ENCODE data around the gene APOBEC3F.
A peak's percentile ranks its signal among the peaks of the same experiment; 100 is the strongest.
"Not testable (repeated sequence)": the region's sequence is repeated elsewhere in the genome, so short reads cannot be mapped to it uniquely, and the experiment has no call there.

APOBEC3F gene

DNA sequence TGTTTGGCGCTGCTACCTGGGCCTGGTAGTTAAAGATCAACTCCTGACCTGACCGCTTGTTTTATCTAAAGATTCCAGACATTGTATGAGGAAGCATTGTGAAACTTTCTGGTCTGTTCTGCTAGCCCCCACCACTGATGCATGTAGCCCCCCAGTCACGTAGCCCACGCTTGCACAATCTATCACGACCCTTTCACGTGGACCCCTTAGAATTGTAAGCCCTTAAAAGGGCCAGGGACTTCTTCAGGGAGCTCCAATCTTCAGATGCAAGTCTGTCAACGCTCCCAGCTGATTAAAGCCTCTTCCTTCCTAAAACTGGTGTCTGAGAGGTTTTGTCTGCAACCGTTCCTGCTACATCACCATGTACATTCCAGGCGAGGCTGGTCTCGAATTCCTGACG is 15.0 kb downstream of the APOBEC3F start:
- no peak overlapping the region for H3K4me3 ChIP-seq
- TF ChIP-seq Cebpa-rat (IDR thresholded peaks at IDR 0.05) = no peak

GRCh38 chr22:39061290-39061689 is 20.6 kb downstream of the APOBEC3F start:
- not testable (repeated sequence) for H3K4me3 ChIP-seq, H4K20me1 ChIP-seq, H3K4me2 ChIP-seq, H3K27ac ChIP-seq, H3K27me3 ChIP-seq, H3K36me3 ChIP-seq, H3K9ac ChIP-seq
- Histone ChIP-seq H3K4me1 (peaks cover 28% of the 10 kb centered on the region), H3K9me3 (peaks cover 20% of the 10 kb centered on the region)

More for the DNA sequence above, 15.0 kb downstream of the APOBEC3F start:
- no peak overlapping the region for H3K27ac ChIP-seq
- H4K20me1 ChIP-seq = no peaks in the 10 kb centered on the region
- H3K27me3 ChIP-seq = no peaks in the 10 kb centered on the region
- peaks cover 37% of the 10 kb centered on the region for H3K9me3 ChIP-seq
- peaks cover 9% of the 10 kb centered on the region; the same call in 1 of the 2 replicates for H3K36me3 ChIP-seq
- no peaks in the 10 kb centered on the region for H3K4me1 ChIP-seq
- H3K4me2 ChIP-seq = no peak overlapping the region
- H3K9ac ChIP-seq = no peak overlapping the region

- H3K4me3 ChIP-seq, H3K27me3 ChIP-seq, H4K20me1 ChIP-seq, H3K36me3 ChIP-seq, H3K4me2 ChIP-seq, H3K9ac ChIP-seq, H3K27ac ChIP-seq: not testable (repeated sequence)
- H3K4me1 ChIP-seq = peaks cover 35% of the 10 kb centered on the region
- peaks cover 15% of the 10 kb centered on the region for H3K9me3 ChIP-seq
Observed at GRCh38 chr22:39061951-39062350, 21.3 kb downstream of the APOBEC3F start.

- Histone ChIP-seq H3K4me2 (peak overlapping the region; percentile 77; the same call in 1 of the 2 replicates), H3K4me1 (peaks cover 47% of the 10 kb centered on the region)
- H3K9ac ChIP-seq, H4K20me1 ChIP-seq, H3K9me3 ChIP-seq, H3K36me3 ChIP-seq, H3K4me3 ChIP-seq, H3K27me3 ChIP-seq, H3K27ac ChIP-seq: not testable (repeated sequence)
Observed at GRCh38 chr22:39063904-39064303, 23.2 kb downstream of the APOBEC3F start.

DNA sequence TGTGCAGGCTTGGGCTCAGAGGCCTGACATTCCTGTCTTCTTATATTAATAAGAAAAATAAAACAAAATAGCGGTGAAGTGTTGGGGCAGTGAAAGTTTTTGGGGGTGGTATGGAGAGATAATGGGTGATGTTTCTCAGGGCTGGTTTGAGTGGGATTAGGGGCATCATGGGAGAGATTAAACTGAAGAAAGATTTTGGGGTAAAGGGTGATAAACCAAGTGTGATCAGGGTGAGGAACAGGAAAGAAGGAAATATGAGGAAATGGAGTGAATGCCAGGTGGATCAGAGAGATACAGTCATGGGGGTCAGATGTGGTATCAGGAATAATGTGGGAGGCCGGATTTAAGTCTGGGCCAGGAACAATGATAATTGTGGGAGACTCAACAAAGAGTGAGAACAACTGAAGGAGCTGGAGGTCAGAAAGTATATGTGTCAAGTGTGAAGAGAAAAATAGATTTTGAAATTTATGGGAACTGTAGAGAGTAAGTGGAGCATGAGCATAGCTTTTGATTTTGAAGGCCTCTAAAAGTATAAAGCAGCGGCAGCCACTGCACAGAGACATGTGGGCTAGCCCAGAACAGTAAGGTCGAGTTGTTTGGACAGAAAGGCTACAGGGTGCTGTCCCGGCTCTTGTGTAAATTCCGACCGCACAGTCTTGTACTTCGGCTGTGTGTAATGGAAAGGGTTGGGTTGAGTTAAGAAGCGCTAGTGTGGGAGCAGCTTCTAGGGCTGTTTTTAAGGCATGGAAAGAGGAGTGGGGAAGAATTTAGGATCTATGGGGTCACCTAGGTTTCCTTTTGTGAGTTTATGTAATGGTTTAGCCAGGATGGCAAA is 26.0 kb downstream of the APOBEC3F start:
- Histone ChIP-seq H3K4me2 (peak overlapping the region; percentile 77), H3K4me1 (peaks cover 47% of the 10 kb centered on the region), H3K27ac (peak overlapping the region; percentile 73), H3K9ac (peak overlapping the region; percentile 28; the same call in 1 of the 2 replicates), H3K4me3 (peak overlapping the region; percentile 14; the same call in 1 of the 2 replicates)
- H3K9me3 ChIP-seq, H4K20me1 ChIP-seq, H3K27me3 ChIP-seq, H3K36me3 ChIP-seq: not testable (repeated sequence)

GRCh38 chr22:39068033-39068785 is 27.5 kb downstream of the APOBEC3F start:
- no peak for TF ChIP-seq Cebpa-rat (IDR thresholded peaks at IDR 0.05)
- H3K4me2 ChIP-seq = no peak overlapping the region
- H3K27me3 ChIP-seq = no peaks in the 10 kb centered on the region
- H3K4me3 ChIP-seq = no peak overlapping the region
- no peaks in the 10 kb centered on the region for H4K20me1 ChIP-seq
- no peak overlapping the region for H3K9ac ChIP-seq
- peaks cover 57% of the 10 kb centered on the region for H3K4me1 ChIP-seq
- no peaks in the 10 kb centered on the region for H3K36me3 ChIP-seq
- H3K27ac ChIP-seq = no peak overlapping the region
- no peaks in the 10 kb centered on the region for H3K9me3 ChIP-seq

- Histone ChIP-seq H3K4me3 (no peak overlapping the region), H3K27me3 (no peaks in the 10 kb centered on the region), H3K27ac (no peak overlapping the region), H3K36me3 (no peaks in the 10 kb centered on the region), H3K9me3 (no peaks in the 10 kb centered on the region), H4K20me1 (no peaks in the 10 kb centered on the region), H3K4me1 (peaks cover 48% of the 10 kb centered on the region), H3K4me2 (no peak overlapping the region), H3K9ac (no peak overlapping the region)
- no peak for TF ChIP-seq Cebpa-rat (IDR thresholded peaks at IDR 0.05)
Observed at GRCh38 chr22:39070186-39070585, 29.5 kb downstream of the APOBEC3F start.

GRCh38 chr22:39072581-39072981 is 31.9 kb downstream of the APOBEC3F start:
- H3K9ac ChIP-seq, H4K20me1 ChIP-seq, H3K9me3 ChIP-seq, H3K27me3 ChIP-seq, H3K4me3 ChIP-seq, H3K36me3 ChIP-seq, H3K27ac ChIP-seq: not testable (repeated sequence)
- Histone ChIP-seq H3K4me1 (peaks cover 27% of the 10 kb centered on the region), H3K4me2 (peak overlapping the region; percentile 47)

GRCh38 chr22:39073981-39074380 is 33.3 kb downstream of the APOBEC3F start:
- Histone ChIP-seq H3K4me3 (no peak overlapping the region), H3K27ac (no peak overlapping the region), H3K9ac (no peak overlapping the region), H4K20me1 (no peaks in the 10 kb centered on the region), H3K36me3 (no peaks in the 10 kb centered on the region), H3K4me2 (peak overlapping the region; percentile 47; the same call in 1 of the 2 replicates), H3K4me1 (peaks cover 30% of the 10 kb centered on the region), H3K27me3 (no peaks in the 10 kb centered on the region), H3K9me3 (no peaks in the 10 kb centered on the region)
- TF ChIP-seq Cebpa-rat (IDR thresholded peaks at IDR 0.05) = no peak

GRCh38 chr22:39076155-39077025 is 35.7 kb downstream of the APOBEC3F start:
- not testable (repeated sequence) for H3K9ac ChIP-seq
- H3K4me3 ChIP-seq = peak overlapping the region; percentile 71; the same call in 1 of the 2 replicates

DNA sequence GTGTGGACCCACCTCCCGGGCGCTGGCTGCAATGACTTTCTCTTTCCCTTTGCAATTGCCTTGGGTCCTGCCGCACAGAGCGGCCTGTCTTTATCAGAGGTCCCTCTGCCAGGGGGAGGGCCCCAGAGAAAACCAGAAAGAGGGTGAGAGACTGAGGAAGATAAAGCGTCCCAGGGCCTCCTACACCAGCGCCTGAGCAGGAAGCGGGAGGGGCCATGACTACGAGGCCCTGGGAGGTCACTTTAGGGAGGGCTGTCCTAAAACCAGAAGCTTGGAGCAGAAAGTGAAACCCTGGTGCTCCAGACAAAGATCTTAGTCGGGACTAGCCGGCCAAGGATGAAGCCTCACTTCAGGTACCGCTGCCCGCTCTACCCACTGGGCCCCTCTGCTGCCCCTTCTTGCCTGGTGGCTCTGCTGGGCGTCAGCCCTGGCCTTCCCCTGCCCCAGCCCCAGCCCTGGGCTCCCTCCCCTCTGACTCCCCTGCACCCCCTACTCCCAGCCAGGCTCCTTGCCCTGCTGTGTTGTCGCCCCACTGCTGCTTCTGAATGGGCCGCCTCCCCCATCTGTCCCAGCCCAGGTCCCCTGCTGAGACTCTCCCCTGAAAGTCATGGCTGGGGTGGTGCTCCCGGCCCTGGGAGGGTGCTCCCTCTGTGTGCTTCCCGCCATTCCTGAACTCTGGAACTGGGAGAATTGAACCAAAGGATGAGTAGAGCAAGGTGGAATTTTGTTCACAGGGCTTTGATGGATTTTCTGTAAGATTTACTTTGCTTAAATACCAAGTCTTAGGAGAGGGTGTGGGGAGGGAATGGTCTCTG is 36.6 kb downstream of the APOBEC3F start, which contains the start of gene APOBEC3G:
Gene APOBEC3G, plus strand, starts transcription at position 250 of the 815 bp plus-strand sequence. Its CDS starts 87 bp downstream, at position 337.
- H4K20me1 ChIP-seq, H3K9me3 ChIP-seq, H3K27me3 ChIP-seq: not testable (repeated sequence)
- H3K4me3 ChIP-seq = peak within 1 kb of the TSS; percentile 71
- peak within 1 kb of the TSS; percentile 97 for H3K4me2 ChIP-seq
- peaks cover 42% of the 10 kb centered on the region for H3K4me1 ChIP-seq
- peak within 1 kb of the TSS; percentile 82 for H3K9ac ChIP-seq
- peak within 1 kb of the TSS; percentile 83 for H3K27ac ChIP-seq
- H3K36me3 ChIP-seq = peaks cover 22% of the 10 kb centered on the region; the same call in 1 of the 2 replicates

More at GRCh38 chr22:39076155-39077025, 35.7 kb downstream of the APOBEC3F start:
- not testable (repeated sequence) for H3K27ac ChIP-seq, H3K27me3 ChIP-seq, H4K20me1 ChIP-seq, H3K9me3 ChIP-seq
- H3K4me1 ChIP-seq = peaks cover 35% of the 10 kb centered on the region
- peak overlapping the region; percentile 68 for H3K4me2 ChIP-seq
- H3K36me3 ChIP-seq = peaks cover 14% of the 10 kb centered on the region; the same call in 1 of the 2 replicates

DNA sequence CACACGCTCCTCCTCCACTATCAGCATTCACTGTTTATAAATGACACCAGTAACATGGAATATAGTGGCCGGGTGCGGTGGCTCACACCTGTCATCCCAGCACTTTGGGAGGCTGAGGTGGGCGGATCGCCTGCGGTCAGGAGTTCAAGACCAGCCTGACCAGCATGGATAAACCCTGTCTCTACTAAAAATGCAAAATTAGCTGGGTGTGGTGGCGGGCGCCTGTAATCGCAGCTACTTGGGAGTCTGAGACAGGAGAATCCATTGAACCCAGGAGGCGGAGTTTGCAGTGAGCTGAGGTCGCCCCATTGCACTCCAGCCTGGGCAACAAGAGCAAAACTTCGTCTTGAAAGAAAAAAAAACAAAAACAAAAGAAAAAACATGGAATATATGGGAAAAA is 37.2 kb downstream of the APOBEC3F start:
- H3K4me2 ChIP-seq = peak overlapping the region; percentile 97
- H3K36me3 ChIP-seq = peaks cover 22% of the 10 kb centered on the region; the same call in 1 of the 2 replicates
- H3K27ac ChIP-seq = peak overlapping the region; percentile 83; the same call in 1 of the 2 replicates
- not testable (repeated sequence) for H3K27me3 ChIP-seq, H4K20me1 ChIP-seq, H3K9me3 ChIP-seq
- peaks cover 38% of the 10 kb centered on the region for H3K4me1 ChIP-seq
- peak overlapping the region; percentile 71 for H3K4me3 ChIP-seq
- peak overlapping the region; percentile 82 for H3K9ac ChIP-seq

Data from BLaER1 (cell line).